ENCODE data around the gene JMJD8. TPM values are rescaled to one million over a fixed set of nuclear protein-coding genes. Genes with fewer than 3 reads are reported as not detected.

JMJD8 gene
- total and polyA plus RNA-seq, 9 of the 15 experiments (the other 6 are each of a cell fraction or from before 2014, with no cell fraction given), result 1.2 to 50.6 (median 29.3) TPM

DNA sequence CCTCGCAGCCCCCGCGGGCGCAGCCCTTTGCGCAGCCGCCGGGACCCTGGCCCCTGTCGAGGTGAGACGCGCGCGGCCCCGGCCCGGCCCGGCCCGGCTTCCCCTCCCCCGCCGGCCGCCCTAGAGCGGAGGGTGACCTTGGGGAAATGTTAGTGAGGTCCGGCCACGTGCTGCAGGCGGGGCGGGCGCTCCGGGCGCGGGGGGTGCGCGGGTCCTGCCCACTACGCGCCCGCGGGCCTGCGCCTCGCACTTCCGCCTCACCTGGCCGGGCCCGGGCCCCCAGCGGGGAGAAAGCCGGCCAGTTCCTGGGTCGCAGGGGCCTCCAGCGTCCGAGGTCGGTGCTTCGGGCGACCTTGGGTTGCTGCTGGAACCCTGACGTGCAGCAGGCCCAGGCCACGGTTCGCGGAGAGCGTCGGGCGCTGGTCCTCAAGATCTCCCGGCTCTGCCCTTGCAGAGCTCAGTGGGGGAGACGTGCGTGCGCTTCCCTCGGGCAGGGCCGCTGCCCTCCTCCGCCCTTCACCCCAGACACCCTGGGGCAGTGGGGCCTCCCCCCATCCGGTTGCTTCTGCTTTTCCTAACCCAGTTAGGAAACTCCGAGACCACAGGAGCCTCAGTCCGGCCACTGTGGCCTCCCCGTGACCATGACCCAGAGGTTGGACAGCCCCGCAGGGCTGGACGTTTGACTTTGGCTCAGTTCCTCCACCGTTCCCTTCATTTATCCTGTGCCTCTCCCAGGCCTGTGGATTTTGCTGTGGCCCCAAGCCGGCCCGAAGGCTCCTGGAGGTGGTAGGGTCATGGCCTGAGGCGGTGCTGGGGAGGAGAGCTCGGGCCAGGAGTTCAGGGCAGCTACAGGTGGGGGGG, 41.7 kb downstream of the JMJD8 start (continued):
- TF ChIP-seq, protein P1, sequence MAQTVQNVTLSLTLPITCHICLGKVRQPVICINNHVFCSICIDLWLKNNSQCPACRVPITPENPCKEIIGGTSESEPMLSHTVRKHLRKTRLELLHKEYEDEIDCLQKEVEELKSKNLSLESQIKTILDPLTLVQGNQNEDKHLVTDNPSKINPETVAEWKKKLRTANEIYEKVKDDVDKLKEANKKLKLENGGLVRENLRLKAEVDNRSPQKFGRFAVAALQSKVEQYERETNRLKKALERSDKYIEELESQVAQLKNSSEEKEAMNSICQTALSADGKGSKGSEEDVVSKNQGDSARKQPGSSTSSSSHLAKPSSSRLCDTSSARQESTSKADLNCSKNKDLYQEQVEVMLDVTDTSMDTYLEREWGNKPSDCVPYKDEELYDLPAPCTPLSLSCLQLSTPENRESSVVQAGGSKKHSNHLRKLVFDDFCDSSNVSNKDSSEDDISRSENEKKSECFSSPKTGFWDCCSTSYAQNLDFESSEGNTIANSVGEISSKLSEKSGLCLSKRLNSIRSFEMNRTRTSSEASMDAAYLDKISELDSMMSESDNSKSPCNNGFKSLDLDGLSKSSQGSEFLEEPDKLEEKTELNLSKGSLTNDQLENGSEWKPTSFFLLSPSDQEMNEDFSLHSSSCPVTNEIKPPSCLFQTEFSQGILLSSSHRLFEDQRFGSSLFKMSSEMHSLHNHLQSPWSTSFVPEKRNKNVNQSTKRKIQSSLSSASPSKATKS (CRISPR knock-in tag; IDR thresholded peaks at IDR 0.05), result no peak
- TF ChIP-seq ATF7 (IDR thresholded peaks at IDR 0.05) (no peak), TEAD4 (IDR thresholded peaks at IDR 0.05; ENCODE audit: low read length) (no peak), TEAD4 (CRISPR knock-in tag; IDR thresholded peaks at IDR 0.05; ENCODE audit: borderline replicate concordance) (no peak), EWSR1 (IDR thresholded peaks at IDR 0.05; ENCODE audit: borderline replicate concordance, low read depth, partially characterized antibody) (no peak), TOE1 (IDR thresholded peaks at IDR 0.05; ENCODE audit: borderline replicate concordance) (no peak), TOE1 (CRISPR knock-in tag; IDR thresholded peaks at IDR 0.05; ENCODE audit: borderline replicate concordance, low read depth) (0 out of 2 replicates have a peak, but pooled peaks have one; percentile 46), TGIF2 (CRISPR knock-in tag; IDR thresholded peaks at IDR 0.05) (no peak), KLF13 (tag; IDR thresholded peaks at IDR 0.05; ENCODE audit: borderline replicate concordance, low read depth) (no peak), PPARD (CRISPR knock-in tag; IDR thresholded peaks at IDR 0.05) (no peak)
- TF ChIP-seq, protein P2, sequence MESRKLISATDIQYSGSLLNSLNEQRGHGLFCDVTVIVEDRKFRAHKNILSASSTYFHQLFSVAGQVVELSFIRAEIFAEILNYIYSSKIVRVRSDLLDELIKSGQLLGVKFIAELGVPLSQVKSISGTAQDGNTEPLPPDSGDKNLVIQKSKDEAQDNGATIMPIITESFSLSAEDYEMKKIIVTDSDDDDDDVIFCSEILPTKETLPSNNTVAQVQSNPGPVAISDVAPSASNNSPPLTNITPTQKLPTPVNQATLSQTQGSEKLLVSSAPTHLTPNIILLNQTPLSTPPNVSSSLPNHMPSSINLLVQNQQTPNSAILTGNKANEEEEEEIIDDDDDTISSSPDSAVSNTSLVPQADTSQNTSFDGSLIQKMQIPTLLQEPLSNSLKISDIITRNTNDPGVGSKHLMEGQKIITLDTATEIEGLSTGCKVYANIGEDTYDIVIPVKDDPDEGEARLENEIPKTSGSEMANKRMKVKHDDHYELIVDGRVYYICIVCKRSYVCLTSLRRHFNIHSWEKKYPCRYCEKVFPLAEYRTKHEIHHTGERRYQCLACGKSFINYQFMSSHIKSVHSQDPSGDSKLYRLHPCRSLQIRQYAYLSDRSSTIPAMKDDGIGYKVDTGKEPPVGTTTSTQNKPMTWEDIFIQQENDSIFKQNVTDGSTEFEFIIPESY (CRISPR knock-in tag; IDR thresholded peaks at IDR 0.05), result peak; percentile 48; the same call in 1 of the 2 replicates
- TF ChIP-seq, protein P3, sequence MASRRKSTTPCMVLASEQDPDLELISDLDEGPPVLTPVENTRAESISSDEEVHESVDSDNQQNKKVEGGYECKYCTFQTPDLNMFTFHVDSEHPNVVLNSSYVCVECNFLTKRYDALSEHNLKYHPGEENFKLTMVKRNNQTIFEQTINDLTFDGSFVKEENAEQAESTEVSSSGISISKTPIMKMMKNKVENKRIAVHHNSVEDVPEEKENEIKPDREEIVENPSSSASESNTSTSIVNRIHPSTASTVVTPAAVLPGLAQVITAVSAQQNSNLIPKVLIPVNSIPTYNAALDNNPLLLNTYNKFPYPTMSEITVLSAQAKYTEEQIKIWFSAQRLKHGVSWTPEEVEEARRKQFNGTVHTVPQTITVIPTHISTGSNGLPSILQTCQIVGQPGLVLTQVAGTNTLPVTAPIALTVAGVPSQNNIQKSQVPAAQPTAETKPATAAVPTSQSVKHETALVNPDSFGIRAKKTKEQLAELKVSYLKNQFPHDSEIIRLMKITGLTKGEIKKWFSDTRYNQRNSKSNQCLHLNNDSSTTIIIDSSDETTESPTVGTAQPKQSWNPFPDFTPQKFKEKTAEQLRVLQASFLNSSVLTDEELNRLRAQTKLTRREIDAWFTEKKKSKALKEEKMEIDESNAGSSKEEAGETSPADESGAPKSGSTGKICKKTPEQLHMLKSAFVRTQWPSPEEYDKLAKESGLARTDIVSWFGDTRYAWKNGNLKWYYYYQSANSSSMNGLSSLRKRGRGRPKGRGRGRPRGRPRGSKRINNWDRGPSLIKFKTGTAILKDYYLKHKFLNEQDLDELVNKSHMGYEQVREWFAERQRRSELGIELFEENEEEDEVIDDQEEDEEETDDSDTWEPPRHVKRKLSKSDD (conservative IDR thresholded peaks at IDR 0.05; ENCODE audit: low read length), result no peak
- TF ChIP-seq, protein P4, sequence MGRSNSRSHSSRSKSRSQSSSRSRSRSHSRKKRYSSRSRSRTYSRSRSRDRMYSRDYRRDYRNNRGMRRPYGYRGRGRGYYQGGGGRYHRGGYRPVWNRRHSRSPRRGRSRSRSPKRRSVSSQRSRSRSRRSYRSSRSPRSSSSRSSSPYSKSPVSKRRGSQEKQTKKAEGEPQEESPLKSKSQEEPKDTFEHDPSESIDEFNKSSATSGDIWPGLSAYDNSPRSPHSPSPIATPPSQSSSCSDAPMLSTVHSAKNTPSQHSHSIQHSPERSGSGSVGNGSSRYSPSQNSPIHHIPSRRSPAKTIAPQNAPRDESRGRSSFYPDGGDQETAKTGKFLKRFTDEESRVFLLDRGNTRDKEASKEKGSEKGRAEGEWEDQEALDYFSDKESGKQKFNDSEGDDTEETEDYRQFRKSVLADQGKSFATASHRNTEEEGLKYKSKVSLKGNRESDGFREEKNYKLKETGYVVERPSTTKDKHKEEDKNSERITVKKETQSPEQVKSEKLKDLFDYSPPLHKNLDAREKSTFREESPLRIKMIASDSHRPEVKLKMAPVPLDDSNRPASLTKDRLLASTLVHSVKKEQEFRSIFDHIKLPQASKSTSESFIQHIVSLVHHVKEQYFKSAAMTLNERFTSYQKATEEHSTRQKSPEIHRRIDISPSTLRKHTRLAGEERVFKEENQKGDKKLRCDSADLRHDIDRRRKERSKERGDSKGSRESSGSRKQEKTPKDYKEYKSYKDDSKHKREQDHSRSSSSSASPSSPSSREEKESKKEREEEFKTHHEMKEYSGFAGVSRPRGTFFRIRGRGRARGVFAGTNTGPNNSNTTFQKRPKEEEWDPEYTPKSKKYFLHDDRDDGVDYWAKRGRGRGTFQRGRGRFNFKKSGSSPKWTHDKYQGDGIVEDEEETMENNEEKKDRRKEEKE (IDR thresholded peaks at IDR 0.05; ENCODE audit: borderline replicate concordance in 1 of 2, control insufficient read depth in 1 of 2, low read depth in 2 of 2, low read length in 1 of 2), result no peak

Data from K562 (cell line).